Stimulated activated CD4-positive, alpha-beta T cell treated with anti-CD3 and anti-CD28 coated beads, TNF-alpha, amount 100 ng/mL, for 4 hours (primary cell): ENCODE results near the gene HEMK1.

Experiments
- DNase-seq, 3 experiments: peaks; one replicate each; pipeline ENCODE4 v3.0.0-alpha.2; 2020; ENCODE audit warnings: low read depth in 3 of 3

HEMK1 gene

DNA sequence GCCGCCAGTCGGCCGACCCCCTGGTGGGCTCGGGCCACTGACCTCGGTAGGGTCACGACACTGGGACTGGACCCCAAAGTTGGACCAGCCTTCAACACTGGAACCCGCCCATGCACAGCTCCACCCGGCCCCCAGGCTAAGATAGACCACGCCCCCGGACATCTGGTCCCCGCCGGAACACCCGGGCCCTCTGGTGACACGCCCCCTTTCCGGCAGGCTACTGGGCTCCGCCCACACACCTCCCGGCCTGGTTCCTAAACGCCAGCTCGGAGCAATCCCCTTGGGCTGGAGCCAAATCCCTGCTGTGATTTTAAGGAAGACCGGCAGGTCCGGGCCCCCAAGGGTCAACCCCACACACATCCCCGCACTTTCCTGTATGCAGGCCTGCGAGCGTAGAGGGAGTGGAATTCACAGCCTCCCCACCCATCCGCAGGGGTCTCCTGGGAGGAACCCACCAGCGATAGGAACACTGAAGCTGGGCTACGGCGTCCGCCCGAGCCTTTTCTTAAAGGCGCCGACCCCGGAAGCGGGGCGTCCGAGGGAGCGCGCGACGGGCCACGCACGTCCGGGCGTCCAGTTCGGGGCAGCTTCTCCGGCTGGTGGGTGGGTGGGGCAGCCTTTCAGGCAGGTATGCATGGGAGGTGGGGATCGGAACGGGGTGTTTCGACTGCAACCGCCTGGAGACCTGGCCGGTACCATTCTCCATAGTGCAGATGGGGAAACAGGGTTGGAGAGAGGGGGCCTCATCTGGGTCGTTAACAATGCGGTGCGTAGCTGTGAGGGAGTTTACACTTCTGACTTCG is at the start of gene HEMK1:
Gene HEMK1 (plus strand): TSS at position 576 of the 803 bp plus-strand sequence. CDS start 1,583 bp downstream, outside the sequence.
- peak; percentile 80 to 94 (median 89) for DNase-seq

- no peak for DNase-seq
Measured at GRCh38 chr3:50520849-50521248, 48.5 kb upstream of the HEMK1 start.

DNA sequence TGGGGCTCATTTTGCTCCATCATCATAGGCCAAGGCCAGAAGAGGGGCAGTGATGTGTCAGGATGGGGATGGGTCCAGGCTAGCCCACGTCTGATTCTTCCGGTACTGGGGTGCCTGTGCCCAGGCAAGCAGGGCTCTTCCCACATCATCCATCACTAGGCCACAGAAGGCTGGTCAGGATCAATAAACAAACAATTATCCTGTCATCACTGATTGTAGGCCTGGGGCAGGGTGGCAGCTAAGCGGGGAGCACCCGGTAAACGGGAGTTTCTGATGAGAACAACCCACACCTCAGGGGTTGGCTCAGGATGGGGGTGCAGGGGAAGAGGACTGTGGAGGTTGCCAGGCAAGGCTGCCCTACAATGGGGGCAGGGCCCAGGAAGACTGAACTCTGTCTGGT is 47.8 kb upstream of the HEMK1 start:
- no peak for DNase-seq

DNA sequence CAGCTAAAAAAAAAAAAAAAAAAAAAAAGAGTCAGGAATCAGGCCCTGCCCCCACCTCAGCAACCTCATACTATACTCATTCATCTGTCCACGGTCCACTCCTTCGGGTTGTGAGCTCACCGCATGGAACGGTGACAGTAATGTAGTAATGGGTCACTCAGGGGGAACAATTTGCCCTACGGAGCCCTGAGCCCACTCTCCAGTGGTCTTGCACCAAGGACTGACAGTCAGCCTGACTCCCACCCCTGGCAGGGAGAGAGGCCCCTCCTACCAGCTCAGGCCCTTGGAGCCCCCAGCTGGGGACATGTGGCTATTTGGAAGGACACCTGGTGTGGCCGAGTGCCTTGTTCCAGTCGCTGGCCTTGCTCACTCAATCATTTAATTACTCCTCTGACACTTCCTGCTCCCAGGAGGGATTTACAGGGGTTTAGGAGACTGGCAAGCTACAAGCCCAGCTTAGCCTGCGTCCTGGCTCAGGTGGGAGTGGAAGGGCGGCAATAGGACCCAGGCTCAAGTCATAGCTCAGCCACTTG is 46.0 kb upstream of the HEMK1 start:
- DNase-seq, result no peak

DNA sequence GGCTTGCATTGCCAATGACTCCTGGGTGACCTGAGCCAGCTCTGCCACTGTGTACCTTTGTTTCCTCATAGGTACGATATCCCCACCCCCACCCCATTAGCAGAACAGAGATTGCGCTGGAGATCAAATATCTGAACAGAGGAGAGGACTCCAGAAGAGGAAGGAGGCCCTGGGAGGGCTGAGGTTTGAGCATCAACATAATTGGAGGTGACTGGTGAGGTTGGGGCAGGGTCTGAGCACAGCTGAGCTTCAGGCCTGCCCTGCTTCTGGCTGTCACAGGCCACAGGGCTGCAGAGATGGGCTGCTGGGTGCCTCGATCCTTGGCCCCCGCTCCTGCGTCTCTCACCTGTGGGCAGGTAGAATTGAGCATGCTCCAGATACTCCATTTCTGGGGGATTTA is 44.6 kb upstream of the HEMK1 start:
- no peak for DNase-seq

- no peak for DNase-seq
Measured at GRCh38 chr3:50525191-50525910, 44.0 kb upstream of the HEMK1 start.

DNA sequence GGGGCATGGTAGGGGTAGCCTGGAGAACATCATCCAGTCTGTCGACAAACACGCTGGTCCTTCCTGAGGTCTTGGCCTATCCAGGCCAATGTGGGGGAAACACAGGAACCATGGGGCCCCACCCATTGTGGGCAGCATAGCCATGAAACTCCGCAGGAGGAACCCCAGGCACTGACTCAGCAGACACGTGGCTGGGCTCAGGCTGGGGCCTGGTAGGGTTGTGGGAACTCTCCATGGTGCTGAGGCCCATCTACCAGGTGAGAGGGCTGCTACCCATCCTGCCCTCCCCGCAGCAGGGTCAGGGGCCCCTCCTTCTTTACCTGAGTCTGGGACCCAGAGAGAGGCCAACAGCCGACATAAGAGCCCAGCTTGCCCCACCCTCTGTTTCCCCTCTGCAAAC is 43.3 kb upstream of the HEMK1 start:
- DNase-seq, result peak in 2 of 3 experiments; percentile 6 to 22

GRCh38 chr3:50530001-50530970 is 39.0 kb upstream of the HEMK1 start:
- no peak for DNase-seq

DNA sequence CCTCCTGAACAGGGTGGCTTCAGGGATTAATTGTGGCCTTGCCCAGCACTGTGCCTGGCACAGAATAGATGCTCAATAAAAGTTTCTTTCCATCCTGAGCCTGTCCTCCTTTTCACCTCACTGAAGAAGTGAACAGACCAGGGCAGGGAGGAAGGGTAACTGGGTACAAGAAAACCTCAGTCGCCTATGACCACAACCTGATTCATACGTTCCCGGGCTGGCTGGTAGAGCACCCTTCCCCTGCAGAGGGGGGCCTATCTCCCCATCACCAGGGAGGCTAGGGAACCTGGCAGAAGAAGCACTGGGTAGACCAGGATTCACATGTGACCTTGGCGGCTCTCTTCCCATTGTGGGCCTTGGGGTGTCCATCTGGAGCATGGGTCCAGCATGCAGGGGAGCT is 38.1 kb upstream of the HEMK1 start:
- DNase-seq, result no peak

- no peak for DNase-seq
Measured at GRCh38 chr3:50532062-50532705, 37.1 kb upstream of the HEMK1 start.

- no peak for DNase-seq
Measured at GRCh38 chr3:50533316-50533715, 36.0 kb upstream of the HEMK1 start.

GRCh38 chr3:50533807-50534461 is 35.4 kb upstream of the HEMK1 start:
- DNase-seq, result no peak

DNA sequence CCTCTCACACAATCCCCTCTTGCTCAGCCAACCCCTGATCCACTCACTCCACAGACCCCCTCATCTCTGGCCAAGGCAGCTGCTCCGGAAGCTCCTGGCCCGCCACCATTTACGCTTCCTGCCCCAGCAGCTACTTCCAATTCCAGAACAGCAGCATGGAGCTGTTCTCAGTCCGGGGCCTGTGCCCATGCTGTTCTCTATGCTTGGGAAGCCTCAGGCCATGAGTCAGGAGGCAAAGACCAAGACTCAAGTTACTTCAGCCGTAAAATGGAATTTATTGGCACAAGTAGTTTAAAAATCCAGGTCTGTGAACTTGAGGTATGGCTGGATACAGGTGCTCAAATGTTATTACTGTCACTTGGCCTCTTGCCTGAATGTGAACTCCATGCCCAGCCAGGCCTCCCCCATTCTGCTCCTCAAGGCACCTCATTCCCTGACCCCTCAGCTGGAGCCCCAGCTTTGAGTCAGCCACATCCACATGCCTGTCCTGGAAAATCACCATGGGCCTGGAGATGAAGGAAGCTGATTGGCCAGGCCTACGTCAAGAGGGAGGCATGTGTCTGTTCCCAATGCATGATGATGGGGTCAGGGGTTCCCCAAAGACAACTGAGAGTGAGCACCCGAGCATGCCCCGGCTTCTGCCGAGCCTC is 34.5 kb upstream of the HEMK1 start:
- no peak for DNase-seq

DNA sequence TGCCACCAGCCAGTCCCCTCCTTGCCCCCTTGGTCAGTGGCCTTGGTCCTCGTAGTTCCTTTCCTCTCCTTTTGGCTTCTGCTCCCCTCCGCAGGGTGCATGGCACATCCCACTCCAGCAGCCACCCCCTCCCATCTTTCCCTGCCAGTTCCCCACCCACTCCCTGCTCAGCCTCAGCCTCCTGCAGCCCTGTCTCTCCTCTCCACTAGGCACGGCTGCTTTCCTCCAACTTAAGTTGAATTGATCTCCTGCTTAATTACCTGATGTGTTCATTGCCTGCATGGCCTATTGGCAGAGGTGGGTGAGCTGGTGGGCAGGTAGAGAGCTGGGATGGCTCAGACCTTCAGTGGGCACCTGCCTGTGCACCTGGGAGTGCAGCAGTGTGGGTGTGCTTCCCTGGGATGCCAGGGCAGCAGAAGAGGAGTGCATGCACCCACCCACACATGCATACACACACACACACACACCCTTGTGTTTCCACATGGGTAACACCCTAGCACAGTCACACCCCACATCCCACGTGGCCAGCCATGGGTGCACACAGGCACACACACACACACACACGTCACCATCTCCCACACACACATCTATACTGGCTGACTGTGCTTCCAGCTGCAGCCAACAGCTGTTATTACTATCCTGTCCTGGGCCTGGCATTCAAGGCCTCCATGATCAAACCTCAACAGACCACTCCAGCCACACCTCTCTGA is 32.7 kb upstream of the HEMK1 start:
- no peak for DNase-seq

- no peak for DNase-seq
Measured at GRCh38 chr3:50537421-50538129, 31.7 kb upstream of the HEMK1 start.

DNA sequence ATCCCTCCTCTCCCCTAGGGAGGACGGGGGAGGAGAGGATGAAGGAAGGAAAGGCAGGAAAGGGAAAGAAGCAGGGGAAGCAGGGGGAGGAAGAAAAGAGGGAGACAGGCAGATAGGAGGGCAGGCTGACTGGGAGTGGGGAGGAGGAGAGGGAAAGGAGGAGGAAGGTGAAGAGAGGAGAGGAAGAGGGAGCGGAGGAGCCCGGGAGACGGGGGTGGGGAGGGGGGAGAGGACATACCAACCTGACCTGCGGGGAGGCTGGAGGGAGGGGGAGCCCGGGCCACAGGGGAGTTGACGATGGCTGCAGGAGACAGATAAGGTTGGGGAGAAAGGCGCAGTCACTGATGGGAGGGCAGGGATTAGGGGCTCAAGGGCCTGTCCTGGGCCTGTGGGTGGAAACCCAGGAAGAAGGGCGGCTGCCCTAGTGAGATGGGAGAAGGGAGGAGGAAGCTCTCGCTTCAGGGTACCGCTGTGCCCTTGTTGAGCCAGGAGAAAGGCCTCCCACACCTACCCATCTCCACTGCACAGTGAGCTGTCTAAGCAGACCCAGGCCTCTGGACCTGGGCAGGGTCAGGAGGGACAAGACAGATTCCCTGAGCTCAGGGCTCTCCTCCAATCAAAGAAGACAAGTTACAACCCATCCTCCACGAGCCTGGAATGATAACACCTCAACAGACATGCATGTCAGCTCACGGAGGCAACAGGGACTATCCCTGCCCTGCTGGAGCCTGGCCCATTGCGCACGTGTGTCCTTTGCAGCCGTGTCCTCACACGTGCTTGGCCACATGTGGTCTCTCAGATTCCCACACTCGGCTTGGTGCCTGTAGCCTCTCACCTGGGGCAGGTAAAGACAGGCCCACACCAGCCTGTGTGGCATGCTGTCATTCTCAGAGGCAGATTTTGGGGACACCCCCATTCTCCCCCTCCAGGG is 29.7 kb upstream of the HEMK1 start:
- no peak for DNase-seq

DNA sequence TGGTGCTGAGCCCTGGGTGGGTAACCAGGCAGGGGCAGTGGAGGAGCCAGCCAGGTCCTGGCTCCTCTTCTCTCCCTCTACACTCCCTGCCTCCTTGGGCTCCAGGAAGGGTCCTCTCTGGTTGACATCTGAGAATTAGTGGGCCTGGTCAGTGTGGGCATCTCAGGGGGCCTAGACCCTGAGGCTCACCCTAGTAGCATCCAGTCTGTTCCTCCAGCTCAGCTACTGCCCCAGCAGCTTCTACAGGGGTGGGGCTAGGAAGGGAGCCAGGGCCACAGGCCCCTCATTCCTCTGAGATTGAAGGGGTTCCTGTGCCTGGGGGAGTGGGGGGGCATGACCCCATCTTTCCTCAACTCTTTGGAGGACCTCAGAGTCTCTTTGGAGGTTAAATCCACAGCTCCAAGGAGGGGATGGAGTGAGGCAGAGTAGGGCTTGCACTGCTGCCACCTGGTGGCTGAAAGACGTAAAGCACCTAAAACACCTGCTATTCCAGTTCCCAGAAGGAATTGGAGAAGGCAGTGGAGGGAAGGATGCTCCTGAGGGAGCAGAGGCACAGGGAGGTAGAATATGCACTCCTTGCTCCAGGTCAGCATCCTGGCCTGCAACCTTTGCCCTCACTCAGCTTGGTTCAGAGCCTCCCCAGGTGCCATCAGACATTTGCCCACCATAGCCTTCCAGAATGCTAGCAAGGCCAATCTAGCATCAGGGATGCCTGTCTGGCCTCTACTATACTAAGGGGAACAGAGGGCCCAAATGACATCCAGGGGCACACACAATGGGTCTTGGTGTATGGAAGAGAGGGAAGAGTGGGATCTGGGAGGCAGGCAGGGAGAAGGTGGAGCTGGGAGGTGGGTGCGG is 26.9 kb upstream of the HEMK1 start:
- peak; percentile 27 to 45 (median 28) for DNase-seq
